GM20431 (cell line): ENCODE measurements around the gene DLGAP1.
"Not testable (repeated sequence)": the region's sequence is repeated elsewhere in the genome, so short reads cannot be mapped to it uniquely, and the experiment has no call there.

Experiments
- in situ Hi-C: fragments of 300-500 bp; cut with MseI, MboI; formaldehyde crosslinking; loops from one replicate; pipeline ENCODE4 v1.15.0; 2020; ENCODE audit warnings: low sequenced_read_pairs; ENCODE audit not compliant: unreplicated experiment

DLGAP1 gene

GRCh38 chr18:3720818-3721545, 734.1 kb downstream of the DLGAP1 start:
- in situ Hi-C loops: no loop called here

GRCh38 chr18:3720159-3720558, 734.9 kb downstream of the DLGAP1 start:
- in situ Hi-C loops: no loop called here

- in situ Hi-C loops: no loop called here
These were observed 737.6 kb downstream of the DLGAP1 start for GRCh38 chr18:3717376-3718025.

GRCh38 chr18:3716116-3716660, 738.9 kb downstream of the DLGAP1 start:
- in situ Hi-C loops: no loop called here

- in situ Hi-C loops: no loop called here
These were observed 739.7 kb downstream of the DLGAP1 start for GRCh38 chr18:3715231-3716080.

- in situ Hi-C loops: no loop called here
These were observed 741.4 kb downstream of the DLGAP1 start for GRCh38 chr18:3713708-3714107.

- in situ Hi-C loops: no loop called here
These were observed 741.9 kb downstream of the DLGAP1 start for GRCh38 chr18:3713166-3713565.

- in situ Hi-C loops: no loop called here
These were observed 742.6 kb downstream of the DLGAP1 start for GRCh38 chr18:3712491-3712890.

- in situ Hi-C loops: no loop called here
These were observed 744.3 kb downstream of the DLGAP1 start for GRCh38 chr18:3710712-3711301.

- in situ Hi-C loops: no loop called here
These were observed 745.9 kb downstream of the DLGAP1 start for GRCh38 chr18:3709205-3709604.

- in situ Hi-C loops: no loop called here
These were observed 748.6 kb downstream of the DLGAP1 start for GRCh38 chr18:3706279-3707097.

GRCh38 chr18:3704556-3705344, 750.4 kb downstream of the DLGAP1 start:
- in situ Hi-C loops: no loop called here

- in situ Hi-C loops: no loop called here
These were observed 751.4 kb downstream of the DLGAP1 start for GRCh38 chr18:3703732-3704176.

GRCh38 chr18:3699707-3700567, 755.2 kb downstream of the DLGAP1 start:
- in situ Hi-C loops: not testable (repeated sequence)

GRCh38 chr18:3694030-3694778, 760.9 kb downstream of the DLGAP1 start:
- in situ Hi-C loops: not testable (repeated sequence)

GRCh38 chr18:3693410-3693809, 761.7 kb downstream of the DLGAP1 start:
- in situ Hi-C loops: no loop called here

- in situ Hi-C loops: no loop called here
These were observed 762.4 kb downstream of the DLGAP1 start for GRCh38 chr18:3692691-3693090.
